Lung (tissue), 12 donors: ENCODE results near the gene CMKLR1. TPM values are rescaled to one million over a fixed set of nuclear protein-coding genes. Genes with fewer than 3 reads are reported as not detected.
A peak's percentile ranks its signal among the peaks of the same experiment; 100 is the strongest.

Source experiments
- ATAC-seq: fragments of 200-7000 bp; cut with Tn5 transposase; one replicate; pipeline ENCODE4 v1.9.1; 2020; ENCODE audit warnings: moderate number of reproducible peaks; ENCODE audit not compliant: insufficient read depth, low FRiP score
- DNase-seq, 3 donors: peaks; one replicate each; pipeline ENCODE4 v3.0.0-alpha.2; 2013 to 2017
- H3K27ac ChIP-seq, 2 donors: one replicate each; pipeline ENCODE4 v1.5.1; 2013; ENCODE audit warnings: mild to moderate bottlenecking in 2 of 2, moderate library complexity in 2 of 2, control low read depth in 1 of 2, inconsistent platforms in 1 of 2, low read depth in 1 of 2, low read length in 1 of 2
- H3K27me3 ChIP-seq, 3 donors: one replicate each; pipeline ENCODE4 v1.5.1; 2013; ENCODE audit warnings: low read length in 2 of 3; ENCODE audit not compliant: control insufficient read depth in 3 of 3, insufficient read depth in 3 of 3
- H3K36me3 ChIP-seq, 4 donors: one replicate each; pipeline ENCODE4 v1.5.1; 2013; ENCODE audit warnings: low read length in 4 of 4, mild to moderate bottlenecking in 1 of 4, moderate library complexity in 1 of 4; ENCODE audit not compliant: control insufficient read depth in 4 of 4, insufficient read depth in 4 of 4
- H3K4me1 ChIP-seq, 5 donors: one replicate each; pipeline ENCODE4 v1.5.1; 2013; ENCODE audit warnings: low read length in 5 of 5, mild to moderate bottlenecking in 2 of 5, moderate library complexity in 1 of 5; ENCODE audit not compliant: control insufficient read depth in 5 of 5, insufficient read depth in 5 of 5
- H3K4me3 ChIP-seq: one replicate; pipeline ENCODE4 v1.5.1; 2013; ENCODE audit warnings: mild to moderate bottlenecking, control low read depth, moderate library complexity
- H3K9ac ChIP-seq, 2 donors: one replicate each; pipeline ENCODE4 v1.5.1; 2013; ENCODE audit warnings: low read length in 2 of 2, control low read depth in 1 of 2; ENCODE audit not compliant: insufficient read depth in 1 of 2
- H3K9me3 ChIP-seq, 4 donors: one replicate each; pipeline ENCODE4 v1.5.1; 2013; ENCODE audit warnings: low read length in 3 of 4, mild to moderate bottlenecking in 1 of 4, moderate library complexity in 1 of 4; ENCODE audit not compliant: control insufficient read depth in 4 of 4, insufficient read depth in 3 of 4
- WGBS, 2 donors: extraction: QIAGEN DNeasy Blood & Tissue Kit; methylation state at CpG; one replicate each; pipeline ENCODE4 v1.1.7; 2013; 5-methylcytosine and 5-hydroxymethylcytosine counted together
- polyA plus RNA-seq, 2 donors: library from polyadenylated mRNA; stranded (reverse); fragments of 200-250 nt; gene quantifications; one replicate each; pipeline ENCODE4 v1.2.1, GENCODE V29; 2013
- total RNA-seq, 2 donors: library from RNA; depleted of rRNA in 1 of 2; stranded (reverse); fragments of >200 nt in 1 of 2; gene quantifications; one replicate each; pipeline ENCODE4 v1.2.1, GENCODE V29; 2014 to 2021
- TF ChIP-seq, protein P1 (sequence below): IDR thresholded peaks from 2 replicates; pipeline ENCODE4 v1.5.1; 2012; ENCODE audit warnings: mild to moderate bottlenecking; ENCODE audit errors: control extremely low read depth, extremely low read depth
- donor health status: control.
- donor health status: control.
- donor health status: Bipolar disorder and iron deficiency.
- donor health status: healthy.
- donor health status: DM: yes; HTN: yes; CAD: no.

The CMKLR1 gene
- total and polyA plus RNA-seq, 4 donors: 4.4 to 20.5 (median 17.5) TPM

DNA sequence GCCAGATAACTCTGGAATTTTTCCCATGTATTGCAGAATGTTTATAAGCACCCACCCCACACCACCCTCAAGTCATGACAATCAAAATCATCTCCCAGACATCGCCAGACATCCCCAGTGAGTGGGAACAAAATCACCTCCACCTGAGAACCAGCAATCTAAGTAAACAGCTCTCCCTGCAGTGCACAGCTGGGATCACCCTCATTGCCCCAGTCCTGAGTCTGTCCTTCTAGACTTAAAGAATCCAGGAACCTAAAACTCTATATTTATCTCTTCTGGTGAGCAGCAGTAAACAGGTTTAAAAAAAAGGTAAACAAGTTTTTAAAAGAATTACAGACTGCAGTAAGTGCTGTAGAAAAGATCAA, 43.3 kb upstream of the CMKLR1 start:
- no peak overlapping the region for H3K9ac ChIP-seq
- H3K4me1 ChIP-seq: no peaks in the 10 kb centered on the region
- ATAC-seq (no peak), DNase-seq (no peak)
- no peak overlapping the region for H3K27ac ChIP-seq
- H3K36me3 ChIP-seq: no peaks in the 10 kb centered on the region
- WGBS, 2 donors: 69 to 79% methylated on average over 1 of the region's 1 CpG
- H3K27me3 ChIP-seq: no peaks in the 10 kb centered on the region
- H3K4me3 ChIP-seq: no peak overlapping the region
- peaks cover 0 to 3% (median 0%) of the 10 kb centered on the region in 4 donors for H3K9me3 ChIP-seq
- TF ChIP-seq, protein P1, sequence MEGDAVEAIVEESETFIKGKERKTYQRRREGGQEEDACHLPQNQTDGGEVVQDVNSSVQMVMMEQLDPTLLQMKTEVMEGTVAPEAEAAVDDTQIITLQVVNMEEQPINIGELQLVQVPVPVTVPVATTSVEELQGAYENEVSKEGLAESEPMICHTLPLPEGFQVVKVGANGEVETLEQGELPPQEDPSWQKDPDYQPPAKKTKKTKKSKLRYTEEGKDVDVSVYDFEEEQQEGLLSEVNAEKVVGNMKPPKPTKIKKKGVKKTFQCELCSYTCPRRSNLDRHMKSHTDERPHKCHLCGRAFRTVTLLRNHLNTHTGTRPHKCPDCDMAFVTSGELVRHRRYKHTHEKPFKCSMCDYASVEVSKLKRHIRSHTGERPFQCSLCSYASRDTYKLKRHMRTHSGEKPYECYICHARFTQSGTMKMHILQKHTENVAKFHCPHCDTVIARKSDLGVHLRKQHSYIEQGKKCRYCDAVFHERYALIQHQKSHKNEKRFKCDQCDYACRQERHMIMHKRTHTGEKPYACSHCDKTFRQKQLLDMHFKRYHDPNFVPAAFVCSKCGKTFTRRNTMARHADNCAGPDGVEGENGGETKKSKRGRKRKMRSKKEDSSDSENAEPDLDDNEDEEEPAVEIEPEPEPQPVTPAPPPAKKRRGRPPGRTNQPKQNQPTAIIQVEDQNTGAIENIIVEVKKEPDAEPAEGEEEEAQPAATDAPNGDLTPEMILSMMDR: no peak

DNA sequence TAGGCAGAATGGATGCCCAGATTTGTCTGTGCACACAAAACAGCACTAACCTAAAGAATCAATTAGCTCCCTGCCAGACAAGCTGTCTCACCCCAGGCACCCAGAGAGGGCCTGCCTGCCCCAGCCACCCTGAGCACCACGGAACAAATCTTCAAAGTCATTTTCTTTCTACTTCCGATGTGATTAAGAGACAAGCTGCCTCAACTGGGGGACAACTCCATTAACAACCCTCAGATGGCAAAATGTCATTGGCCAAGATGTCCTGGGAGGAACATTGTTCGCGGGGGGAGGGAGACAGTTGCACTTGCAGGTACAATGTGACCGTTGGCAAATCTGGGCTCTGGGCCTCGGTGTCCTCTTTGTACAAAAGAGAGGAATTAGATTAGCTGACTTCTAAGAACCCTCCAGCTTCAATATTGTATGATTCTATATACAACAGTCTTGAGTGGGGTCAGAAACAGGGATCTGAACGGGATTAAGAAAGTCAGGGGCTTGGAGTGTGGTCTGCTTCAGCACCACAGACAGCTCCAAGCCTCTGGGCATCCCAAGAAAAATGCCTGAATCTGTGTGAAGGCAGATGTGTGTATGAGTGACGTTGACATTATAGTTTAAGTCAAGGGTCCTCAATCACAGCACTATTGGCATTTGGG, 42.8 kb upstream of the CMKLR1 start:
- Histone ChIP-seq H3K9ac (no peak overlapping the region), H3K27ac (no peak overlapping the region), H3K9me3 (peaks cover 0 to 3% (median 0%) of the 10 kb centered on the region in 4 donors), H3K4me3 (no peak overlapping the region), H3K4me1 (no peaks in the 10 kb centered on the region), H3K36me3 (no peaks in the 10 kb centered on the region), H3K27me3 (no peaks in the 10 kb centered on the region)
- ATAC-seq (no peak), DNase-seq (peak; percentile 59 to 81 (median 62))
- 47 to 48% methylated on average over 8 of the region's 8 CpGs for WGBS, 2 donors
- TF ChIP-seq, protein P1: no peak

DNA sequence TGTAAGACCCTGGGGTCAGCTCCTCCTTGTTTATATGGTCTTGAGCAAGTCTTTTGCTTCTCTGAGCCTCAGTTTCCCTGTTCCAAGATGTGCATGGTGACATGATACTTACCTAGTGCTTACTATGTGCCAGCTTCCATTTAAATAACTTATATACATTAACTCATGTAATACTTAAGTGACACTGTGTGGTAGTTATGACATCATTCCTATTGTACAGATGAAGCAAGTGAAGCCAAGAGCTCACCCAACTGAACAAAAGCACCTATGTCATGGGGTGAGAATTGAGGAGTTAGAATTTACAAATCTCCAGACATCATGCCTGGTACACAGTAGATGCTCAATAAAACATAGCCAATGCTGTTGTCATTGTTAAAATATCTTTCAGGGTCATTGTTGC, 41.3 kb upstream of the CMKLR1 start:
- TF ChIP-seq, protein P1: no peak
- Histone ChIP-seq H3K4me1 (no peaks in the 10 kb centered on the region), H3K4me3 (no peak overlapping the region), H3K9me3 (peaks cover 0 to 4% (median 3%) of the 10 kb centered on the region in 4 donors), H3K27ac (no peak overlapping the region), H3K36me3 (no peaks in the 10 kb centered on the region), H3K9ac (no peak overlapping the region), H3K27me3 (no peaks in the 10 kb centered on the region)
- ATAC-seq (no peak), DNase-seq (no peak)

DNA sequence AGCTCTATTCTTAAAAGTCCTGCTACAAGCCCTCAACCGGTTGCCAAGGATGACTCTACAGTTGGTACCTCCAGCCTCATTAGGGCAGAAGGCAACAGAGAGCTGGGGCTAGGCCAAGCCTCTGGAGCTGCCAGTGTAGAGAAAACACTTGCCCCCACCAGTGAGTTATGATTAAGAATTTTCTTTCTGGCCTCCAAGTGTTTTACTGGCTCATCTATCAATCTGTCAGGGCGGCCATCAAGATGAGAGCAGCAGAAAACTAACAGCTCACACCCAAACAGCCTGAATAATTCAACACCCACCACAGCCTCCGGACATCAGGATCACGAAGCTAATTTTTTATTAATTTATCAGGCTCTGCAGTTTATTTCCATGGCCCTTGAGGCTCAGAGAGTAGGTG, 40.7 kb upstream of the CMKLR1 start:
- DNase-seq: no peak
- TF ChIP-seq, protein P1: no peak
- Histone ChIP-seq H3K9me3 (peaks cover 0 to 4% (median 3%) of the 10 kb centered on the region in 4 donors), H3K27ac (no peak overlapping the region), H3K27me3 (no peaks in the 10 kb centered on the region), H3K4me3 (no peak overlapping the region), H3K36me3 (no peaks in the 10 kb centered on the region), H3K9ac (no peak overlapping the region), H3K4me1 (no peaks in the 10 kb centered on the region)
- ATAC-seq: no peak
- WGBS, 2 donors: 84 to 86% methylated on average over 4 of the region's 4 CpGs
